C4-2B (cell line): Measurements from ENCODE around the gene ME3.

ENCODE experiments used
- CTCF ChIP-seq: fragments of 450-650 bp; conservative IDR thresholded peaks from 2 replicates; pipeline ENCODE4 v1.5.1; 2017; ENCODE audit warnings: mild to moderate bottlenecking
- ZFX ChIP-seq: fragments of 450-650 bp; IDR thresholded peaks from 2 replicates; pipeline ENCODE4 v1.6.1; 2017

- no peak for TF ChIP-seq CTCF
- no peak for TF ChIP-seq ZFX
Measured at GRCh38 chr11:86397351-86397750, 275.1 kb downstream of the ME3 start.
